HG03571 (cell line): ENCODE results near the gene PCDHGB4.
"Not testable (repeated sequence)": the region's sequence is repeated elsewhere in the genome, so short reads cannot be mapped to it uniquely, and the experiment has no call there.

Source experiments
- ATAC-seq: cut with Tn5 transposase; IDR thresholded peaks from one replicate; pipeline ENCODE4 v1.9.1; 2021; ENCODE audit not compliant: unreplicated experiment

Gene PCDHGB4

DNA sequence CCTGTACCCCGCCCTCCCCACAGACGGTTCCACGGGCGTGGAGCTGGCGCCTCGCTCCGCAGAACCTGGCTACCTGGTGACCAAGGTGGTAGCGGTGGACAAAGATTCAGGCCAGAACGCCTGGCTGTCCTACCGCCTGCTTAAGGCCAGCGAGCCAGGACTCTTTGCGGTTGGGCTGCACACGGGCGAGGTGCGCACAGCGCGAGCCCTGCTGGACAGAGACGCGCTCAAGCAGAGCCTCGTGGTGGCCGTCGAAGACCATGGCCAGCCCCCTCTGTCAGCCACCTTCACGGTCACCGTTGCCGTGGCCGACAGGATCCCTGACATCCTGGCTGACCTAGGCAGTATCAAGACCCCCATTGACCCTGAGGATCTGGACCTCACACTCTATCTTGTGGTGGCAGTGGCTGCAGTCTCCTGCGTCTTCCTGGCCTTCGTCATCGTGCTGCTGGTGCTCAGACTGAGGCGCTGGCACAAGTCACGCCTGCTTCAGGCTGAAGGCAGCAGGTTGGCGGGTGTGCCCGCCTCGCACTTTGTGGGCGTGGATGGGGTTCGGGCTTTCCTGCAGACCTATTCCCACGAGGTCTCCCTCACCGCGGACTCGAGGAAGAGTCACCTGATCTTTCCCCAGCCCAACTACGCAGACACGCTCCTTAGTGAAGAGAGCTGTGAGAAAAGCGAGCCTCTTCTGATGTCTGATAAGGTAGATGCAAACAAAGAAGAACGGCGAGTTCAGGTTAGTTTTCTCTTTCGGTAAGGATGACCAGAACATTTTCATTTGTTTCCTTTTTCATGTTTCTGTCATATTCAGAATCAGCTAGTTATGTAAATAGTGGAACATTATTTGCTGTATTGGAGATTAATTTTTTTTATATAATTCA, 21.2 kb upstream of the PCDHGB4 start:
- no peak for ATAC-seq

DNA sequence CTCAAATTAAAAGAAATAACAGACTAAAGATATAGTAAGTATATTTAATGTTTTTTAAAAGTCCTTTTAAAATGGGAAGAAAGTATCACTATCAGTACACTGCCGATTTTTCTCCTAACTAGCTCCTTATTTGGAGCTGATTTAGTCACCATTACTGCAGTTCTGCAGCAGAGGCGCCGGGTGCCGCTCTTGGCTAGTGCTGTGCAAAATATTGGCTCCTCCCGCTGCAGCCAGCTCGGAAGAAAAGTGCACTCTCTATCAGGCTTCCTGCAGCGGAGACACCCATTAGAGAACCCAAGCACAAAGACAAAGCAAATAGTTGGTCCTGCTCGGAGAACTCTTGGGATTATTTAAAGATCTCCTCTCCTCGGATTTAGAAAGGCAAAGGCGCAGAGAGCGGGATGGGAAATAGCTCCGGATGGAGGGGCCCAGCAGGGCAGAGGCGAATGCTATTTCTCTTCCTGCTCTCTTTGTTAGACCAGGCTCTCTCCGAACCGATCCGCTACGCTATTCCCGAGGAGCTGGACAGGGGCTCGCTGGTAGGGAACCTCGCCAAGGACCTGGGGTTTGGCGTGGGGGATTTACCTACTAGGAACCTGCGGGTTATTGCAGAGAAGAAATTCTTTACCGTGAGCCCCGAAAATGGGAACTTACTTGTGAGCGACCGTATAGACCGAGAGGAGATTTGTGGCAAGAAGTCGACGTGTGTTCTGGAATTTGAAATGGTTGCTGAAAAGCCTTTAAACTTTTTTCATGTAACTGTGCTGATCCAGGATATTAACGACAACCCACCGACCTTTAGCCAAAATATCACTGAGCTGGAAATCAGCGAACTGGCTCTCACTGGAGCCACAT, 17.3 kb upstream of the PCDHGB4 start, which contains the start of gene PCDHGB3:
Gene PCDHGB3 (plus strand): TSS at position 249 of the 855 bp plus-strand sequence. CDS start 153 bp downstream, at position 402.
- no peak for ATAC-seq

- ATAC-seq, result no peak
These were observed 15.7 kb upstream of the PCDHGB4 start for GRCh38 chr5:141371572-141372475.

GRCh38 chr5:141373673-141374317, 13.7 kb upstream of the PCDHGB4 start, which contains the start of gene PCDHGA6:
Gene PCDHGA6 (plus strand): TSS chr5:141373891. CDS start chr5:141374084, 193 bp downstream.
- ATAC-seq, result no peak

- no peak for ATAC-seq
These were observed 12.9 kb upstream of the PCDHGB4 start for GRCh38 chr5:141374627-141375026.

GRCh38 chr5:141375444-141376155, 11.9 kb upstream of the PCDHGB4 start:
- not testable (repeated sequence) for ATAC-seq

DNA sequence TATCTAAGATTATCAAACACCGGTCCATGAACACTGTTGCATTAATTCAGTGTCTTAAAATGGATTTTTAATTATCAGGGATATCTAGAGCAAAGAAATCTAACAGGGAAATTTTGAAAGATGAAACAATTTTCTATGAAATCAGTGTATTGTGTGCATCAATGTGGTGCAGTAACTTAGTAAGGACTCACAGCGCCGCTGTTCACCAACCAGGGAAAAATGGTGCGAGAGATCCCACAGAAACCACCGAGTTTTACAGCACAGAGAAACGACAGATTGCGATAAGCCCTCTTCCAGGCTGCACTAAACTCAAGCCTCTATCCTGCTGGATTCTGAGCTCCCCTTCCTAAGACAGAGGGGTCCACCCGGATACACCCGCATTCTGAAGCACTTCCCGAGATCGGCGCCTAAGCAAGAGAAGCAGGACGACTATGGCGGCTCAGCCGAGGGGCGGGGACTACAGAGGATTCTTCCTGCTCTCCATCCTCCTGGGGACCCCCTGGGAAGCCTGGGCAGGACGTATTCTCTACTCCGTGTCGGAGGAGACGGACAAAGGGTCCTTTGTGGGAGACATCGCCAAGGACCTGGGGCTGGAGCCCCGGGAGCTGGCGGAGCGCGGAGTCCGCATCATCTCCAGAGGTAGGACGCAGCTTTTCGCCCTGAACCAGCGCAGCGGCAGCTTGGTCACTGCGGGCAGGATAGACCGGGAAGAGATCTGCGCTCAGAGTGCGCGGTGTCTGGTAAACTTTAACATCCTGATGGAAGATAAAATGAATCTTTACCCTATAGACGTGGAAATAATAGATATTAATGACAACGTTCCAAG, 4.8 kb upstream of the PCDHGB4 start, which contains the start of gene PCDHGA7:
Gene PCDHGA7 (plus strand): TSS at position 274 of the 826 bp plus-strand sequence. CDS start 158 bp downstream, at position 432.
- no peak for ATAC-seq

DNA sequence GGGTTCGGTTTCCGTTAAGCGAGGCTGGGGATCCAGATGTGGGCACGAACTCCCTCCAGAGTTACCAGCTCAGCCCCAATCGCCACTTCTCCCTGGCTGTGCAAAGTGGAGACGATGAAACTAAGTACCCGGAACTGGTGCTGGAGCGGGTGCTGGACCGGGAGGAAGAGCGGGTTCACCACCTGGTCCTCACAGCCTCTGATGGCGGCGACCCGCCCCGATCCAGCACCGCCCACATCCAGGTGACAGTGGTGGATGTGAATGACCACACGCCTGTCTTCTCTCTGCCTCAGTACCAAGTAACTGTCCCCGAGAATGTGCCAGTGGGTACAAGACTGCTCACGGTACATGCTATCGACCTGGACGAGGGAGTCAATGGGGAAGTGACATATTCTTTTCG, 4.2 kb upstream of the PCDHGB4 start:
- no peak for ATAC-seq

DNA sequence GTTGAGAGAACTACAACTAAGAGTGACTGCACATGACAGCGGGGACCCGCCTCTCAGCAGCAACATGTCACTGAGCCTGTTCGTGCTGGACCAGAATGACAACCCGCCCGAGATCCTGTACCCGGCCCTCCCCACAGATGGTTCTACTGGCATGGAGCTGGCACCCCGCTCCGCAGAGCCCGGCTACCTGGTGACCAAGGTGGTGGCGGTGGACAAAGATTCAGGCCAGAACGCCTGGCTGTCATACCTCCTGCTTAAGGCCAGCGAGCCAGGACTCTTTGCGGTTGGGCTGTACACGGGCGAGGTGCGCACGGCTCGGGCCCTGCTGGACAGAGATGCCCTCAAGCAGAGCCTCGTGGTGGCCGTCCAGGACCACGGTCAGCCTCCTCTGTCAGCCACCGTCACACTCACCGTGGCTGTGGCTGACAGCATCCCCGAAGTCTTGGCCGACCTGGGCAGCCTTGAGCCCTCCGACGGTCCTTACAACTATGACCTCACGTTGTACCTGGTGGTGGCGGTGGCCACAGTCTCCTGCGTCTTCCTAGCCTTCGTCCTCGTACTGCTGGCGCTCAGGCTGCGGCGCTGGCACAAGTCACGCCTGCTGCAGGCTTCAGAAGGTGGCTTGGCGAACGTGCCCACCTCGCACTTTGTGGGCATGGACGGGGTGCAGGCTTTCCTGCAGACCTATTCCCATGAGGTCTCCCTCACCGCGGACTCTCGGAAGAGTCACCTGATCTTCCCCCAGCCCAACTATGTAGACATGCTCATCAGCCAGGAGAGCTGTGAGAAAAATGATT, 2.8 kb upstream of the PCDHGB4 start:
- no peak for ATAC-seq

DNA sequence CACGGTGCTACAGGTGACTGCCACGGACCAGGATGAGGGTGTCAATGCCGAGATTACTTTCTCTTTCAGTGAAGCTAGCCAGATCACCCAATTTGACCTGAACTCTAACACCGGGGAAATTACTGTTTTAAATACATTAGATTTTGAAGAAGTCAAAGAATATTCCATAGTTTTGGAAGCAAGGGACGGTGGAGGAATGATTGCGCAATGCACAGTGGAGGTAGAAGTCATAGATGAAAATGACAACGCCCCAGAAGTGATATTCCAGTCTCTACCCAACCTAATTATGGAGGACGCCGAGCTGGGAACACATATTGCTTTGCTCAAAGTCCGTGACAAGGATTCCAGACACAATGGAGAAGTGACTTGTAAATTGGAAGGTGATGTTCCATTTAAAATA, 1.2 kb downstream of the PCDHGB4 start:
- no peak for ATAC-seq

- ATAC-seq, result no peak
These were observed 1.9 kb downstream of the PCDHGB4 start for GRCh38 chr5:141389153-141390042.

DNA sequence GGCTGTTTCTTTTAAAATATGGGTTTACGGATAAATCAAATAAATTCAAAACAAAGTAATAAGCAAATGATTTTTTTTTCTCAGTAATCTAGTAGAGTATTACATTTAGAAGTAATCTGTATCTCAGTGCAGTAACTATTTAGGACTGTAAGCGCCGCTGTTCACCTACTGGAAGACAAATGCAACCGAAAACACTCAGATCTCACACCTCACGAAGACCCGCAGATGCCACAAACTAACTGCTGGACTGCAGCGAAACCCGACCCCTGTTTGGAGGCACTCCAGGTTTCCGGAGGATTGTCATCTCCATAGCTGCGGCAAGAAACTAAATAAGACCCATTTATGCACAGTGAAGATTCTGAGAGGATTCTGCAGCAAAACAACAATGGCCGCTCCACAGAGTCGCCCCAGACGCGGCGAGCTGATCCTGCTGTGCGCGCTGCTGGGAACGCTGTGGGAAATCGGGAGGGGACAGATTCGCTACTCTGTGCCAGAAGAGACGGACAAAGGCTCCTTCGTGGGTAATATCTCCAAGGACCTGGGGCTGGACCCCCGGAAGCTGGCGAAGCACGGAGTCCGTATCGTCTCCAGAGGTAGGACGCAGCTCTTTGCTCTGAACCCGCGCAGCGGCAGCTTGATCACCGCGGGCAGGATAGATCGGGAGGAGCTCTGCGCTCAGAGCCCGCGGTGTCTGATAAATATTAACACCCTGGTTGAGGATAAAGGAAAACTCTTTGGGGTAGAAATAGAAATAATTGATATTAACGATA, 5.1 kb downstream of the PCDHGB4 start, which contains the start of gene PCDHGA8:
Gene PCDHGA8 (plus strand): TSS at position 205 of the 770 bp plus-strand sequence. CDS start 181 bp downstream, at position 386.
- ATAC-seq, result no peak

DNA sequence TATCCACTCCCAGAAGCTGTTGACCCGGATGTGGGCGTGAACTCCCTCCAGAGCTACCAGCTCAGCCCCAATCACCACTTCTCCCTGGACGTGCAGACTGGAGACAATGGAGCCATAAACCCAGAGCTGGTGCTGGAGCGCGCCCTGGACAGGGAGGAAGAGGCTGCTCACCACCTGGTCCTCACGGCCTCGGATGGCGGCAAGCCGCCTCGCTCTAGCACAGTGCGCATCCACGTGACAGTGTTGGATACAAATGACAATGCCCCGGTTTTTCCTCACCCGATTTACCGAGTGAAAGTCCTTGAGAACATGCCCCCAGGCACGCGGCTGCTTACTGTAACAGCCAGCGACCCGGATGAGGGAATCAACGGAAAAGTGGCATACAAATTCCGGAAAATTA, 5.8 kb downstream of the PCDHGB4 start:
- ATAC-seq, result no peak

- not testable (repeated sequence) for ATAC-seq
These were observed 7.1 kb downstream of the PCDHGB4 start for GRCh38 chr5:141394401-141395187.
